CD14-positive monocyte (primary cell): ENCODE measurements around the gene HMX2. TPM values are rescaled to one million over a fixed set of nuclear protein-coding genes. Genes with fewer than 3 reads are reported as not detected.

Source experiments
- DNase-seq, 3 donors: peaks; one replicate each; pipeline ENCODE4 v3.0.0-alpha.2; 2011 to 2022
- H2AFZ ChIP-seq: 2 replicates; pipeline ENCODE4 v1.6.0; 2012; ENCODE audit warnings: mild to moderate bottlenecking, low read depth, low read length, inconsistent platforms; ENCODE audit not compliant: insufficient read depth, poor library complexity, severe bottlenecking
- H3K27ac ChIP-seq, 2 donors: 1 replicate in 1 of 2; 2 replicates in 1 of 2; pipeline ENCODE4 v1.5.1; 2012 to 2013; ENCODE audit warnings: low read length in 2 of 2, control low read depth in 1 of 2, inconsistent platforms in 1 of 2, low read depth in 1 of 2, mild to moderate bottlenecking in 1 of 2
- H3K27me3 ChIP-seq, 2 donors: one replicate each; pipeline versions ENCODE4 v1.6.0 to v1.6.1; 2011 to 2013; ENCODE audit warnings: low read length in 2 of 2; ENCODE audit not compliant: control insufficient read depth in 2 of 2, insufficient read depth in 2 of 2
- H3K36me3 ChIP-seq, 2 donors: replicated peaks in 1 of 2; 1 replicate in 1 of 2; 2 replicates in 1 of 2; pipeline versions ENCODE4 v1.5.1 to v1.6.1; 2012 to 2013; ENCODE audit warnings: low read length in 2 of 2, control low read depth in 1 of 2, inconsistent platforms in 1 of 2, mild to moderate bottlenecking in 1 of 2; ENCODE audit not compliant: insufficient read depth in 2 of 2, control insufficient read depth in 1 of 2
- H3K4me1 ChIP-seq, 2 donors: 1 replicate in 1 of 2; 2 replicates in 1 of 2; pipeline versions ENCODE4 v1.5.1 to v1.6.1; 2012 to 2013; ENCODE audit warnings: low read length in 2 of 2, control low read depth in 1 of 2, inconsistent platforms in 1 of 2, mild to moderate bottlenecking in 1 of 2, moderate library complexity in 1 of 2; ENCODE audit not compliant: insufficient read depth in 2 of 2, control insufficient read depth in 1 of 2
- H3K4me2 ChIP-seq: replicated peaks from 2 replicates; pipeline ENCODE3; 2012; ENCODE audit warnings: low read length, moderate library complexity, mild to moderate bottlenecking; ENCODE audit not compliant: poor library complexity, severe bottlenecking; ENCODE audit errors: extremely low read depth
- H3K4me3 ChIP-seq, 3 experiments: fragments of 200-600 bp in 1 of 3; sonication (generic) in 1 of 3; replicated peaks in 1 of 3; 1 replicate in 2 of 3; 2 replicates in 1 of 3; pipeline ENCODE4 v1.5.1; 2011 to 2013; ENCODE audit warnings: low read length in 3 of 3, mild to moderate bottlenecking in 3 of 3, control low read depth in 2 of 3, low read depth in 2 of 3, inconsistent platforms in 1 of 3, moderate library complexity in 1 of 3
- H3K79me2 ChIP-seq: 2 replicates; pipeline ENCODE4 v1.6.0; 2012; ENCODE audit warnings: mild to moderate bottlenecking, control low read depth, inconsistent platforms, low read length, moderate library complexity; ENCODE audit not compliant: insufficient read depth
- H3K9ac ChIP-seq: 2 replicates; pipeline ENCODE4 v1.6.0; 2017; ENCODE audit warnings: low read length, mild to moderate bottlenecking; ENCODE audit not compliant: insufficient read depth, poor library complexity, severe bottlenecking
- H3K9me3 ChIP-seq, 2 donors: replicated peaks in 1 of 2; 1 replicate in 1 of 2; 2 replicates in 1 of 2; pipeline versions ENCODE4 v1.5.1 to v1.6.1; 2012 to 2013; ENCODE audit warnings: low read length in 2 of 2, control low read depth in 1 of 2; ENCODE audit not compliant: control insufficient read depth in 1 of 2, insufficient read depth in 1 of 2
- H4K20me1 ChIP-seq: 2 replicates; pipeline ENCODE4 v1.6.0; 2012; ENCODE audit warnings: mild to moderate bottlenecking, low read length, control low read depth, moderate library complexity; ENCODE audit not compliant: insufficient read depth
- H3K27ac Mint-ChIP-seq, 7 donors: one replicate each; pipeline ENCODE4 v1.8.0; 2020; ENCODE audit warnings: mild to moderate bottlenecking in 7 of 7, mixed read lengths in 7 of 7, moderate library complexity in 6 of 7, inconsistent platforms in 2 of 7
- H3K27me3 Mint-ChIP-seq, 3 donors: one replicate each; pipeline ENCODE4 v1.8.0; 2021 to 2022; ENCODE audit warnings: low read depth in 3 of 3, mild to moderate bottlenecking in 3 of 3, mixed read lengths in 3 of 3, moderate library complexity in 3 of 3, inconsistent platforms in 1 of 3
- H3K36me3 Mint-ChIP-seq, 2 donors: one replicate each; pipeline ENCODE4 v1.8.0; 2020; ENCODE audit warnings: mixed read lengths in 2 of 2, inconsistent platforms in 1 of 2, mild to moderate bottlenecking in 1 of 2
- H3K4me1 Mint-ChIP-seq: one replicate; pipeline ENCODE4 v1.8.0; 2020; ENCODE audit warnings: mild to moderate bottlenecking, mixed read lengths
- H3K4me3 Mint-ChIP-seq, 2 donors: one replicate each; pipeline ENCODE4 v1.8.0; 2020; ENCODE audit warnings: mild to moderate bottlenecking in 2 of 2, mixed read lengths in 2 of 2, moderate library complexity in 1 of 2
- H3K9me3 Mint-ChIP-seq, 7 donors: one replicate each; pipeline ENCODE4 v1.8.0; 2020 to 2022; ENCODE audit warnings: mixed read lengths in 7 of 7, mild to moderate bottlenecking in 6 of 7, moderate library complexity in 6 of 7, inconsistent platforms in 2 of 7
- CTCF ChIP-seq: fragments of 200-600 bp; IDR thresholded peaks from one replicate; pipeline ENCODE4 v1.8.0; 2022; ENCODE audit warnings: antibody characterized with exemption, mild to moderate bottlenecking
- WGBS: methylation state at CpG from one replicate; pipeline ENCODE4 v1.1.5; 2013; ENCODE audit warnings: missing lambda C conversion rate; ENCODE audit not compliant: insufficient coverage; 5-methylcytosine and 5-hydroxymethylcytosine counted together
- intact Hi-C, 2 donors: fragments of 100-400 bp; cut with micrococcal nuclease; formaldehyde crosslinking; loops; one replicate each; pipeline versions ENCODE4 v1.15.0 to v1.15.1; 2023
- polyA plus RNA-seq, 3 donors: library from polyadenylated mRNA; depleted of rRNA in 1 of 3; unstranded in 2 of 3; stranded (reverse) in 1 of 3; fragments of 300-500 nt in 2 of 3; fragments of >200 nt in 1 of 3; fragmentation: Illumina TruSeq in 2 of 3; gene quantifications; 1 replicate in 2 of 3; 2 replicates in 1 of 3; pipeline ENCODE4 v1.2.3, GENCODE V29; 2012 to 2021

Gene HMX2
- polyA plus RNA-seq, 3 donors: not detected

- 8% methylated on average over 24 of the region's 38 CpGs for WGBS
- no peak overlapping the region for H3K27ac ChIP-seq
- TF ChIP-seq CTCF: no peak
- peaks cover 0 to 44% of the 10 kb centered on the region in 2 donors for H3K9me3 ChIP-seq
- H4K20me1 ChIP-seq: no peaks in the 10 kb centered on the region
- H3K36me3 Mint-ChIP-seq: peaks cover 3 to 15% of the 10 kb centered on the region in 2 donors
- no peak overlapping the region for H3K9ac ChIP-seq
- no peaks in the 10 kb centered on the region for H3K36me3 ChIP-seq
- peaks cover 3 to 18% of the 10 kb centered on the region in 2 donors for H3K4me1 ChIP-seq
- H3K27me3 ChIP-seq: peaks cover 93 to 100% of the 10 kb centered on the region in 2 donors
- H3K9me3 Mint-ChIP-seq: peaks cover 0 to 33% (median 17%) of the 10 kb centered on the region in 7 donors
- peaks cover 38% of the 10 kb centered on the region for H3K4me1 Mint-ChIP-seq
- H3K79me2 ChIP-seq: no peaks in the 10 kb centered on the region
- H3K27me3 Mint-ChIP-seq: peaks cover 96 to 99% (median 96%) of the 10 kb centered on the region in 3 donors
- peak overlapping the region in 1 of 2 donors; percentile 77 for H3K4me3 Mint-ChIP-seq
- intact Hi-C loops: no loop called here
- H3K4me2 ChIP-seq: no peak overlapping the region
- H3K4me3 ChIP-seq: no peak overlapping the region
- DNase-seq: no peak
- peak overlapping the region; percentile 29 for H2AFZ ChIP-seq
- H3K27ac Mint-ChIP-seq: no peak overlapping the region
These were observed 5.9 kb upstream of the HMX2 start for GRCh38 chr10:123141791-123142700.

- Histone ChIP-seq H3K27ac (no peak overlapping the region), H3K9ac (no peak overlapping the region), H3K36me3 (no peaks in the 10 kb centered on the region), H2AFZ (peak overlapping the region; percentile 29), H3K4me2 (no peak overlapping the region), H4K20me1 (no peaks in the 10 kb centered on the region), H3K79me2 (no peaks in the 10 kb centered on the region), H3K4me3 (no peak overlapping the region), H3K9me3 (peaks cover 0 to 51% of the 10 kb centered on the region in 2 donors), H3K27me3 (peaks cover 93 to 100% of the 10 kb centered on the region in 2 donors), H3K4me1 (peaks cover 4 to 17% of the 10 kb centered on the region in 2 donors)
- H3K4me3 Mint-ChIP-seq: peak overlapping the region in 1 of 2 donors; percentile 77
- peaks cover 96 to 99% (median 99%) of the 10 kb centered on the region in 3 donors for H3K27me3 Mint-ChIP-seq
- H3K9me3 Mint-ChIP-seq: peaks cover 0 to 36% (median 19%) of the 10 kb centered on the region in 7 donors
- no peak overlapping the region for H3K27ac Mint-ChIP-seq
- no peak for DNase-seq
- peaks cover 37% of the 10 kb centered on the region for H3K4me1 Mint-ChIP-seq
- intact Hi-C loops: no loop called here
- TF ChIP-seq CTCF: no peak
- 4% methylated on average over 22 of the region's 33 CpGs for WGBS
- H3K36me3 Mint-ChIP-seq: peaks cover 3 to 15% of the 10 kb centered on the region in 2 donors
These were observed 5.2 kb upstream of the HMX2 start for GRCh38 chr10:123142701-123143161.
